ENCODE measurements around the gene NUDT7.

NUDT7 gene

DNA sequence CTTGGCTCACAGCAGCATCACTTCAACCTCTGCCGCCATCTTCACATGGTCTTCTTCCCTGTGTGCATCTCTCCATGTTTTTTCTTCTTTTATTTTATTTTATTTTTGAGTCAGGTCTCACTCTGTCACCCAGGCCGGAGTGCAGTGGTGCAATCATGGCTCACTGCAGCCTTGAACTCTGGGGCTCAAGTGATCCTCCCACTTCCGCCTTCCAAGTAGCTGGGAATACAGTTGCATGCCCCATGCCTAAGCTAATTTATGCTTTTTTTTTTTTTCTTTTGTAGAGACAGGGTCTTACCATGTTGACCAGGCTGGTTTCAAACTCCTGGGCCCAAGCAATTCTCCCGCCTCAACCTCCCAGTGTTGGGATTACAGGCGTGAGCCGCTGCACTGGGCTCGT lies 1.9 kb downstream of the NUDT7 start:
- DNase-seq (ENCODE audit: low read depth): no peak

DNA sequence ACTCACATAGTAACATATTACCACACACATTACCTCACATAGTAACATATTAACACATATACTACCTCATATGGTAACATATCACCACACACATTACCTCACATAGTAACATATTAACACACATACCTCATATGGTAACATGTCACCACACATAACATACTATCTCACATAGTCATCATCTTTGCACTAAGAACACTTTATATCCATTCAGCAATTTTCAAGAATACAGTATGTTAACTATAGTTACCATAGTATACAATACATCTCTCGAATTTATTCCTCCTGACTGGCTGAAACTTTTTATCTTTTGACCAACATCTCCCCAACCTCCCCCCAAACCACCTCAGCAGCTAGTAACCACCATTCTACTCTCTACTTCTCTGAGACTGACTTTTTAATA lies 7.6 kb downstream of the NUDT7 start:
- no peak for DNase-seq (ENCODE audit: low read depth)

DNA sequence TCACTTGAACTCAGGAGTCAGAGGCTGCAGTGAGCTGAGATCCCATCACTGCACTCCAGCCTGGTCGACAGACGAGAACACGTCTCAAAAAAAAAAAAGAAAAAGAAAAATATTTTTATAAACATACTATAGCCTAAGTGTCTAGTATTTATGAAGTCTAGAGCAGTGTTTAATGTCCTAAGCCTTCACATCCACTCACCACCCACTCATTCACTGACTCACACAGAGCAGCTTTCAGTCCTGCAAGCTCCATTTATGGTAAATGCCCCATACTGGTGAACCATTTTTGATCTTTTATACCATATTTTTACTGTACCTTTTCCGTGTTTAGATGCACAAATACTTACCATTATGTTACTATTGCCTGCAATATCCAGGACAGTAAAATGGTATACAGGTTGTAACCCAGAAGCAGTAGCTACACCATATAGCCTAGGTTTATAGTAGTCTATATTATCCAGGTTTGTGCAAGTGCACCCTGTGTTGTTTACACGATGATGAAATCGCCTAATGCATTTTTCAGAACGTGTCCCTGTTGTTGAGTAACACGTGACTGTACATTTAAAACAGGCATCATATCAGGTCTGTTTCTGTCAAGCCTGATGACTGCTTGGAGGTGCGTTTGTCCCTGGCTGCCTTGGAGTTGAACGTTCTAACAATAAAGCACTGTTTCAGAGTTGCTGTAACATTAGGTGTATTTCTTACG lies 10.1 kb downstream of the NUDT7 start:
- peak; percentile 51 for DNase-seq (ENCODE audit: low read depth)

DNA sequence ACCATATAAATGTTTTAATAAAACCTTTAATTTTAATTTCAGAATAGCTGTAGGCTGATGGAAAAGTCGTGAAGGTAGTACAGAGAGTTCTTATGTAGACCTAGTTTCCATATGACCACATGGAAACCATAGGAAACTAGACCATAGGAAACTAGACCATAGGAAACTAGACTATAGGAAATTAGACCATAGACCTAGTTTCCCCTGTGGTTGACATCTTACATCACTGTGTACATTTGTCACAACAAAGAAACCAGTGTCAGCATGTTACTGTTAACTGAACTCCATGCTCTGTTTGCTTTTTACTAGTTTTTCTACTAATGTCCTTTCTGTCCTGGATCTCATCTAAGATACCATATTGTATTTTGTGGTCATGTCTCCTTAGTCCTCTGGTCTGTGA lies 14.6 kb downstream of the NUDT7 start:
- no peak for DNase-seq (ENCODE audit: low read depth)

DNA sequence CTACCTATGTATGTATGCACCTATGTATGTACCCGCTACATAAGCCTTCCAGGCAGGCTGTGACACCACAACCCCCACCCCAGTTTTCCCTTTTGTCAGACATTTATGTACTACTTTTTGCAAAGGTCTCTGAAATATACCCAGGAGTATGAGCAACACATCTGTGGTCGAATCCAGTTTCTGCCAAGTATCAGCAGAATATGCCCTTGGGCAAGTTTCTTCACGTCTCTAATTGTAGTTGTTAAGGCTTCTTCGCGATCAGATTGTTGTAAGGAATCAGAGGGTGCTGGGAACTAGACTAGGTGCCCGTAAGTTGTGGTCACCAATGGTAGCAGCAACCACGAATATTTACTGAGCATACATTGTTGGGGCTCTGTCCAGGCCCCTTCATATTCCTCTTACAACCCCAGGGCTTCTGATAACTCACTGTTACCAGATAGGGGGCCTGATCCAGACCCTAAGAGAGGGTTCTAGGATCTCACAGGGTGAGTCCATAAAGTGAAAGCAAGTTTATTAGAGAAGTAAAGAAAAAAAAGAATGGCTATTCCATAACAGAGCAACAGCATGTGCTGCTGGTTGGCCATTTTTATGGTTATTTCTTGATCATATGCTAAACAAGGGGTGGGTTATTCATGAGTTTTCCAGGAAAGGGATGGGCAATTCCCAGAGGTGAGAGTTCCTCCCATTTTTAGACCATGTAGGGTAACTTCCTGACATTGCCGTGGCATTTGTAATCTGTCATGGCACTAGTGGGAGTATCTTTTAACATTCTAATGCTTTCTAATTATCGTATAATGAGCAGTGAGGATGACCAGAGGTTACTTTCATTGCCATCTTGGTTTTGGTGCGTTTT lies 16.6 kb downstream of the NUDT7 start:
- no peak for DNase-seq (ENCODE audit: low read depth)

DNA sequence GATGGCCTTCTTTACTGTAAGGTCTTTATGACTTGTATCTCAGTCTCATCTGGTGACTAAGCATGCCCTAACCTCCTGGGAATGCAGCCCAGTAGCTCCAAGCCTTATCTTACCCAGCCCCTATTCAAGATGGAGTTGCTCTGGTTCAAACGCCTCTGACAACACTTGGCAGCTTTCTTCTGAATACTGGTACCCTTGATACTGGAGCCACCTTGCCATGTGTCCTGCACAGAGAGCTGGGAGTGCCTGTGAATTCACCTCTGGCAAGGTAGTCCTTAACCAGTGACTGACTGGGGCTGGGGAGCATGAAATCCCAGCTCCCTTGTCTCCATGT lies 17.2 kb downstream of the NUDT7 start:
- DNase-seq (ENCODE audit: low read depth): peak; percentile 30

DNA sequence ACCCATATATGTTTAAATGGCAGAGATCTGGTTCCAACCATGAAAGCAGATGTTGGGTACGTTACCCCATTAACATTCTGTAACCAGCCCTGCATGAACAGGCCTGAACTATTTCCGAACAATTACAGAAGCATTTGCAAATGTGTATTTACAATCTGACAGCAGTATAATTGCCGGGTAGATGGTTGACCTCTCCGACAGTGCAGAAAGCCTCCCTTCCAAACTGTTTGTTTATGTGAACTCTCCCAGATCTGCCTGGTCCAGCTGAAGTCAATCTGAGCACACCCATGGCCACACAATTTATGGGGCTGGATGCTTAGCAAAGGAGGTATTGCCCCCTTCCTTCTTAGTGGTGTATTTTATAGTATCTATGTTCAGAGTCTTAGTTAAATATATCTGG lies 21.8 kb downstream of the NUDT7 start:
- no peak for DNase-seq (ENCODE audit: low read depth)

DNA sequence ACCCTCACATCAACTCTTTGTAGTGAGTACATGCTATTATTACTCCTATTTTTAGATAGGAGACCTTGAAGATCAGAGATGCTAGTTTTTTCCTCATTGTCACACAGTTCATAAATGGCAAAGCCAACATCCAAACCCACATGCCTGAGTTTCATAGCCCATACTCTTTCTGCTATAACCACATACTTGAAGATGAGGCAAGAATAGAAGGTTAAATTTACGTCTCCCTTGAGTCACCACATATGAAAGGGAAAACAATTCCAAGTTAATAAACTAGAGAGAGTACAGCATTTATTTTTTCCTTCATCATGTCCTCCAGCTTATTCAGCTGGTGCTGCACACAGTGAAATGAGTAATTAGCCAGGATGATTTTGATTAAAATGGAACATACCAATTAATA lies 23.7 kb downstream of the NUDT7 start:
- DNase-seq (ENCODE audit: low read depth): no peak

DNA sequence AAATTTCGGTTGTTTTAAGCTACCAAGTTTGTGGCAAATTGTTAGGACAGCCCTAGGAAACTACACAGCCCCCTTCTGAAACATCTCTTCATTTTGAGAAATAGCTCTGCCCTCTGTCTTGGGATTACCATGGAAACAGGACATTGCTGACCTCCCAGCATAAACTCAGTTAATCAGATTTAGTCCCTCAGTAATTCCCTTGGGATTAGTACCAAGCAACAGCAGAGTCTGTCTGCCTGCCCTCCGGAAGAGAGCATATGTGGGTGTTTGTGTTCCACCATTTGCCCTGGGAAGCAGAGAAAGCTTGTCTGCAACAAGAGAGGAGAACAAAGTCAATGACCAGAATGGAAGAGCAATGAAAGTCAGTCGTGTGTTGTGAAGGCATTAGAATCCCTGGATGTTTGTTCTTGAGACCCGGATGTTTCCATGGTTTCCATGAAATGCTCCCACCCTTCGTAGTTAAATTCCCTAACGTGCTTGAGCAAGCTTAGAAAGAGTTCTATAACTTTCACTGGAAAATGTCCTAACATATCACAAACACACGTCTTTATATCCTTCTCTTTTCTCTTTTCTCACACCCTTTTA lies 26.2 kb downstream of the NUDT7 start:
- DNase-seq (ENCODE audit: low read depth): no peak

DNA sequence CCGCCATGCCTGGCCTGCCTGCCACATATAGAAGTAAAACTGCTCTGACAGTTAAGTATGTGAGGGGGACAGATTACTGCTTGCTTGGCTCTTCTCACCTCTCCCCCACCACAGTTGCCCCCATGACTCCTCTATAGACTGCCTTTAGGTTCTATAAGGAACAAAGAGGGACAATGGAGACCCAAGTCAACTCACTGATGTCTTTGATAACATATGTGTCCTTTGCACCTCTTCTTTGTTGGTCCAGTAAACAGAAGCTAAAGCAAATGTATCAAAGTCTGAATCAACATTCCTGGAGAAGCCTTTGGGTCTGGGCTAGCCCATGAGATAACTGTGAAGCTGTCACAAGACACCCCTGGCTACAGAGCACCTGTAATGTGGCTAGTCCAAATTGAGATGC lies 27.1 kb downstream of the NUDT7 start:
- no peak for DNase-seq (ENCODE audit: low read depth)

DNA sequence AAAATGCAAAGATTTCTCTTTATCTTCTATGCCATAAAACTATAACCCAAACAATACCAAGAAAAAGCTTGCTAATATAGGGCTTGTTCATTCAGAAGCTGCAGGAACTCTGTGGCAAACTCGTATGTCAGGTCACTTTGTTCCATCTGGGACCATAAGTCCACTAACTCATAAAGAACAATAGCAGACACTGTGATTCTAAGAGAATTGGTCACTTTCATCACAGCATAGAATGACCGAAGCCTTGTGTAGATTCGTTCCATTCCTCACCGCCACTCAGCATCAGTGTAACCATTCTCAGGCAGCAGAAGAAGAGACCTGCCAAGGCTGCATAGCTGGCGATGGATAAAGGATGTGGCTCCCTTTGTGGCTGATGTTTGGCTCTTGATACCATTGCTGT lies 35.7 kb downstream of the NUDT7 start:
- DNase-seq (ENCODE audit: low read depth): no peak

DNA sequence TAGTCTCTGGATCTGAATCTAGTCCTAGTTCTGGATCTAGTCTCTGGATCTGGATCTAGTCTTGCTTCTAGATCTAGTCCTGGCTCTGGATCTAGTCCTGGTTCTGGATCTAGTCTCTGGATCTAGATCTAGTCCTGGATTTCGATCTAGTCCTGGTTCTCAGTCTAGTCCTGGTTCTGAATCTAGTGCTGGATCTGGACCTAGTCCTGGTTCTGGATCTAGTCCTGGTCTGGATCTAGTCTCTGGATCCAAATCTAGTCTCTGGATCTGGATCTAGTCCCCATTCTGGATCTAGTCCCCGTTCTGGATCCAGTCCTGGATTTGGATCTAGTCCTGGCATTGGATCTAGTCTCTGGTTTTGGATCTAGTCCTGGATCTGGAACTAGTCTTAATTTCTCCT lies 36.2 kb downstream of the NUDT7 start:
- no peak for DNase-seq (ENCODE audit: low read depth)

DNA sequence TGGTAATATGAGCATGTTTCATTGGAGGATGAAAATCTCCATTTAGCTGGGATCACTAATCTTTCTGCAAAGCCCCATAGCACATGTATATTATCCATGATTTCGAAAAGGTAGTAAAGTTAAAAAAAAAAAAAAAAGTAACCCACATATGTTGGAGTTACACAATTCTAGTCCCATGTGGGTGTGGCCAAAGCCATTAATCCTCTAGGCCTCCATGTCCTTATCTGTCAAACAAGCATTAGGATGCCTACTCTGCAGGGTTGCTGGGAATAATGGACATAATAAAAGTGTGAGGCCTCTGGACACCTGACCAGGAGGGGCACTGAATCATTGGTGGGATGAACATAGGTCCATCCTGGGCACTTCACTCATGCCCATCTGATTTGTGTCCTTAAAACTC lies 36.9 kb downstream of the NUDT7 start:
- no peak for DNase-seq (ENCODE audit: low read depth)

DNA sequence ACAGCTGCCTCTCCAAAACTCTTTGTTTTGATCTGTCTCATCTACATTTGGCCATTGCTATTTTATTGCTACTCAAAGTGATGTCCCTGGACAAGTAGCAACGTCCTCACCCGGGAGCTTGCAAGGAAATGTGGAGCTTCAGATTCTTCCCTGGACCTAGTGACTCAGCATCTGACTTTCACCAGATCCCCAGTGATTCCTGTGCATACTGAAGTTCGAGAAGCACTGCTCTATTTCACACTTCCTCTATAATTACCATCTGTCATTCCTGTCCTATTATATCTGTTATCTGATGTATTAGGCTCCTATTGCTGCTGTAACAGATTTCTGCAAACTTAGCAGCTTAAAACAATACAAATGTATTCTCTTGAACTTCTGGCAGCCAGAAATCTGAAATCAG lies 37.5 kb downstream of the NUDT7 start:
- no peak for DNase-seq (ENCODE audit: low read depth)

DNA sequence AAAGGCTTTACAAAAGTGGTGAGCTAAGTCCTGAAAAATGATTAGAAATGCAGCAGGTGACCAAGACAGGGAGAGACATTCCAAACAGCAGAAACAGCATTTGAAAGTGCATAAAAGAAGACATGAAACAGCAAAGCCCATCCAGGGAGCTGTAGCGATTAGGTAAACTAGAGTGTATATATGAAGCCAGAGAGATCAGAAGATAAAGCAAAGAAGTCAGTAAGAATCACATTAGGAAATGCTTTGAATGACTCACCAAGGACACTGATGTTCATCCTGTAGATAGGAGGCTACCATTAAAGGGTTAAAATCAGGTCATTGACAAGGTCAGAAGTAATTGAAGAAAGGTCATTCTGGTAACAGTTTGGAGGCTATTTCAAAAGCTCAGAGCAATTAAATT lies 38.5 kb downstream of the NUDT7 start:
- DNase-seq (ENCODE audit: low read depth): peak; percentile 18

DNA sequence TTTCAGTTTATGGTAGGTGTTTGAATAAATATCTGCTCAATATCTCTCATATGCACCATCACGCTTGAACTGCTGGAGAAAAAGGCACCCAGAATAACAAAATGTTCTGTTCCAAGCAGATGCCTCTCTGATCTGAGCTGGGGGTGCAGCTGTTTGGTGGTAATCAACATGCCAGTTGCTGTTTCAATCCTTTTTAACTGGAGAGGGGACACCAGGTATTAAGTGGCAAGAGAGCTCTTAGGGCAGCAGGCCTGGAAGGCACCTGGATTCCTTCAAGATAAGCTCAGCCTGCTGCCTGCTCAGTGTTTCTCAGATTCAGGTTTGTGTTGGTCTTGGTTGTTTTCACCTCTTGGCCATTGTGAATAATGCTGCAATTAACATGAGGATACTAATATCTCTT lies 38.9 kb downstream of the NUDT7 start:
- no peak for DNase-seq (ENCODE audit: low read depth)

DNA sequence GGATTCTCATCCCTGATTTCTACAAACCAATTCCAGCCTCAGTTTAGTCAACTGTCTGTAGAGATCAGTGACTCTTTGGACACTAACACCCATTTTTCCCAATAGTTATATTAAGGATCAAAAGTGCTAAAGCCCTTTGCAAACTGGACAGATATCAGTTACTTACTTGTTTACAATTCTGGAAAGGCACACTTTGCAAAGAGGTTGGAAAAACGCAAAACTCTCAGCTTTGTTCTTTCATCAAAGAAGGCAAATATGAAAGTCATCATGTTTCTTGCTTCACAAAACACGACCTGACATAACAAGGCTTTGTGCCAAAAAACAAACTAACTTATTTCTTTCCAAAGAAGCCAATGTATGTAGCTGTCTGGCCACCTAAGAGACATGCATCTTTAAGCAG lies 39.9 kb downstream of the NUDT7 start:
- DNase-seq (ENCODE audit: low read depth): no peak

DNA sequence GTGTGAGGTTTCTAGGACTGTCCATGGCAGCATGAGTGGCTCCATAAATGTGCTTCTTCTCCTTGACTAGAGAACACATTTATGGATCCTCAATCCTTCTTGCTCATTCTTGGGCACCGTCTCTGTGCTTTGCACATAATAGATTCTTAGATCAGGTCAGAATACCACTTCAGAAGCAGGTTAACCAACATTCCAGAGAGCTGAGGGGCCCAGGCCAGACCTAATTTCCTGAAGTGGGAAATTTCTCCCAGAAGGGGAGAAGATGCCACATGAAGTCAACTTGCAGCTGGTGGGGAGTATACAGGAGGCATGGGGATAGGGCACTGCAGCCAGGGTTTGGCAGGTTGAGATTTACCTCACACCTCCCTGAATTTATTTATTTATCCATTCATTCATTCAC lies 41.7 kb downstream of the NUDT7 start:
- DNase-seq (ENCODE audit: low read depth): no peak

DNA sequence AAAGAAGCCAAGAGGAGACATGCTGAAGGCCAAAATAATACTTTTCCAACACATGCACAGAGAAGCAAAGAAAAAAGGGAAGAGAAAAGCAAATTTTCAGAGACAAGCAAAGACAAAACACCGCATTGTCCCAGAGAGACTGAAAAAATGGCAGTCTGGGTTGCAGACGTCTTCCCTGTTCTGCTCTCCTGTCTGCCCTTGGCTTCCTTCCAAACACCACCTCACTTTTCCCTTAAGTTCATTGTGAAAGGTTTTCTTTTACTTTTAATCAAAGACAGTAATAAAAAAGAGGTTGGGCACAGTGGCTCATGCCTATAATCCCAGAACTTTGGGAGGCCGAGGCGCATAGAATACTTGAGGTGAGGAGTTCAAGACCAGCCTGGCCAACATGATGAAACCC lies 44.9 kb downstream of the NUDT7 start:
- no peak for DNase-seq (ENCODE audit: low read depth)

DNA sequence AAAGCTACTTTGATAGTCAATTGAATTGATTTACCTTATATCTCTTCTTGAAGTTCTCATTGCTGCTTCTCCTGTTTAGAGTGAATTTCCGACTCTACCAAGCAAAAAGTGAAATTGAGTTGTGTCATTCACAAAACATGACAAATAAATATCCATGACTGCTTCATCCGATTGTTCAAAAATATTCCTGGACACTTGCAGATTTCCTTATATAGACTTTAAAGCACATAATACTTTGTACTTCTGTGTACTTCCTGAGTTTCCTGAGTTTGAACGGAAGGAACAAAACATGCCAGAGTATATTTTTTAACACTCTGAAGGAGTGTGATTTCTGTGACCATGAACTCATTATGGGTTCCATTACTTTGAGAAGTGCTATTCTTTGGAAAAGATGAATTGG lies 45.5 kb downstream of the NUDT7 start:
- DNase-seq (ENCODE audit: low read depth): no peak

DNA sequence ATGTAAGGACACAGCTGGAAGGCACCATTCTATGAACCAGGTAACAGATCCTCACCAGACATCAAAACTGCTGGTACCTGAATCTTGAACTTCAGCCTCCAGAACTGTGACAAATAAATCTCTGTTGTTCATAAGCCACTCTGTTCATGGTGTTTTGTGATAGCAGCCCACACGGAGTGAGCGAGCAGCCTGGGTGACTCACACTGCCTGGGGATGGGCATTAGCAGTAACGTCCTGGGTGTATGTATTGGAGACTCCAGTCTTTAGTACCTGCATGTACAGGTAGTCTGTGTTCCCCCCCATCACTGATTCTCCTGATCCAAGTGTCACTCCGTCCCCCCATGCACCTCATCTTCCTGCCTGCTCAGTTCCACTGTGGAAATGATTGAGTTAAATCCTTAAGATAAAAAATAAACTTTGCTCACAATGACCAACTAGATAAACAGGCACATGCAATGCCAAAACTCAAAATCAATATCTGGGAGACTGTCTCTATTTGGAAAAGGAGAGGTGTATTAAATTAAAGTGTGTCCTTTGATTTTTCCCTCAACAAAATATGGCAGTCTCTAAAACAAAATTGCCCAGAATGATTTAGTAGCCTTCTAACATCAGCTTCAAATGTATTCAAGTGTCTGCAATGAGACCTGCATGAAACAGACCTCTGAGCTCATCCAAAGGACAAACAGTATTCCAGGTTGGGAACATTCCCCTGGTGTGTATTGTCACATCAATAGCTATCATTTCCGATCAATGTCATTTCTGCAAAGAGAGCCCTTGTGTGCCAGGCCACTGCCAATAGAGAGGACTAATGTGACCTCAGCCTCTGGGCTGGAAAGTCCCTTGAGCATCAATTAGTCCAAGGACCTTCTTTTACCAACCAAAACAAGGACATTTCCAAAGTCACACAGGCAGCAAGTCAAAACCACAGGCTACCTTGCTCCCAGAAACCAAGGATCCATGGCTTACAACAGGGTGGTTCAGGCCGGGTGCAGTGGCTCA lies 53.9 kb downstream of the NUDT7 start:
- DNase-seq (ENCODE audit: low read depth): peak; percentile 32

DNA sequence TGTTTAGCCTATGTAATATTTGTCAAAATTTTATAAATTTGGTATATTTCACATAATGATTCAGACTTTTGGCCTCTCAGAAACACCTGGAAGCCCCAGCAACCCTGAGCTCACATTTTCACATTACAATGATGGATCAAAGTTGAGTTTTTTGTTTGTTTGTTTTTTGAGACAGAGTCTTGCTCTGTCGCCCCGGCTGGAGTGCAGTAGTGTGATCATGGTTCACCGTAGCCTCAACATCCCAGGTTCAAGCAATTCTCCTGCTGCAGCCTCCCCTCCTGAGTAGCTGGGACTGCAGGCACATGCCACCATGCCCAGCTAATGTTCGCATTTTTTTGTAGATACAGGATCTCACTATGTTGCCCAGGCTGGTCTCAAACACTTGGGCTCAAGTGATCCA lies 55.4 kb downstream of the NUDT7 start:
- no peak for DNase-seq (ENCODE audit: low read depth)

Data from ELR (cell line).